H9 (cell line): Measurements from ENCODE around the gene ATRIP. TPM values are rescaled to one million over a fixed set of nuclear protein-coding genes. Genes with fewer than 3 reads are reported as not detected.

Source experiments
- DNase-seq: peaks from one replicate; pipeline ENCODE4 v3.0.0-alpha.2; 2017
- H2AFZ ChIP-seq: one replicate; pipeline ENCODE4 v1.6.1; 2013; ENCODE audit warnings: mild to moderate bottlenecking, low read length, control low read depth, moderate library complexity
- H2AK5ac ChIP-seq: 2 replicates; pipeline ENCODE4 v1.6.1; 2013; ENCODE audit warnings: low read length, control low read depth, mixed read lengths; ENCODE audit not compliant: insufficient read length
- H2BK120ac ChIP-seq: one replicate; pipeline ENCODE4 v1.6.1; 2013; ENCODE audit warnings: low read depth, mild to moderate bottlenecking, low read length, control low read depth, inconsistent platforms; ENCODE audit not compliant: poor library complexity, severe bottlenecking
- H2BK12ac ChIP-seq: 2 replicates; pipeline ENCODE4 v1.6.1; 2013; ENCODE audit warnings: low read length, control low read depth, mixed read lengths, low read depth; ENCODE audit not compliant: insufficient read length
- H2BK15ac ChIP-seq: 2 replicates; pipeline ENCODE4 v1.6.1; 2013; ENCODE audit warnings: low read depth, low read length, control low read depth
- H2BK20ac ChIP-seq: one replicate; pipeline ENCODE4 v1.6.1; 2013; ENCODE audit warnings: low read depth, mild to moderate bottlenecking, low read length, control low read depth, inconsistent platforms; ENCODE audit not compliant: poor library complexity, severe bottlenecking
- H2BK5ac ChIP-seq: 2 replicates; pipeline ENCODE4 v1.6.1; 2013; ENCODE audit warnings: low read length, control low read depth, mixed read lengths; ENCODE audit not compliant: insufficient read length
- H3K14ac ChIP-seq: 2 replicates; pipeline ENCODE4 v1.6.1; 2013; ENCODE audit warnings: low read length, control low read depth; ENCODE audit not compliant: insufficient read depth
- H3K18ac ChIP-seq: 2 replicates; pipeline ENCODE4 v1.6.1; 2013; ENCODE audit warnings: low read depth, mild to moderate bottlenecking, mixed read lengths, low read length, control low read depth; ENCODE audit not compliant: insufficient read length
- H3K23ac ChIP-seq: 2 replicates; pipeline ENCODE4 v1.6.1; 2013; ENCODE audit warnings: low read length, control low read depth, mixed read lengths, low read depth; ENCODE audit not compliant: insufficient read length
- H3K23me2 ChIP-seq: 2 replicates; pipeline ENCODE4 v1.6.1; 2013; ENCODE audit warnings: low read depth, mild to moderate bottlenecking, mixed read lengths, low read length, control low read depth; ENCODE audit not compliant: insufficient read length, poor library complexity, severe bottlenecking
- H3K27ac ChIP-seq: 2 replicates; pipeline ENCODE4 v1.5.1; 2013; ENCODE audit warnings: low read length, control low read depth, mixed read lengths, low read depth; ENCODE audit not compliant: insufficient read length
- H3K27me3 ChIP-seq: 2 replicates; pipeline ENCODE4 v1.6.1; 2013; ENCODE audit warnings: low read length, control low read depth, inconsistent platforms; ENCODE audit not compliant: insufficient read depth
- H3K4ac ChIP-seq: 2 replicates; pipeline ENCODE4 v1.6.1; 2013; ENCODE audit warnings: low read depth, mild to moderate bottlenecking, control low read depth, inconsistent platforms, low read length, moderate library complexity
- H3K4me1 ChIP-seq: 2 replicates; pipeline ENCODE4 v1.6.1; 2013; ENCODE audit warnings: low read length, control low read depth, inconsistent platforms; ENCODE audit not compliant: insufficient read depth
- H3K4me2 ChIP-seq: 2 replicates; pipeline ENCODE4 v1.6.1; 2013; ENCODE audit warnings: low read length, control low read depth, mixed read lengths; ENCODE audit not compliant: insufficient read length, insufficient read depth
- H3K56ac ChIP-seq: 2 replicates; pipeline ENCODE4 v1.6.1; 2013; ENCODE audit warnings: low read depth, mild to moderate bottlenecking, mixed read lengths, low read length, control low read depth; ENCODE audit not compliant: insufficient read length
- H3K79me1 ChIP-seq: 2 replicates; pipeline ENCODE4 v1.6.1; 2013; ENCODE audit warnings: low read depth, mild to moderate bottlenecking, moderate library complexity, low read length, control low read depth, inconsistent platforms; ENCODE audit not compliant: insufficient read depth, poor library complexity, severe bottlenecking
- H3K79me2 ChIP-seq: 2 replicates; pipeline ENCODE4 v1.6.1; 2013; ENCODE audit warnings: low read length, control low read depth, inconsistent platforms; ENCODE audit not compliant: insufficient read depth
- H3K9ac ChIP-seq: 2 replicates; pipeline ENCODE4 v1.6.1; 2013; ENCODE audit warnings: low read length, control low read depth, mixed read lengths; ENCODE audit not compliant: insufficient read length; ENCODE audit errors: extremely low read depth
- H3K9me3 ChIP-seq: one replicate; pipeline ENCODE4 v1.6.1; 2013; ENCODE audit warnings: low read depth, low read length, inconsistent platforms; ENCODE audit not compliant: control insufficient read depth
- H3T11ph ChIP-seq: one replicate; pipeline ENCODE4 v1.6.1; 2013; ENCODE audit warnings: mild to moderate bottlenecking, low read length, control low read depth, inconsistent platforms
- H4K20me1 ChIP-seq: one replicate; pipeline ENCODE4 v1.6.1; 2013; ENCODE audit not compliant: control insufficient read depth, insufficient read length, insufficient read depth
- H4K5ac ChIP-seq: 2 replicates; pipeline ENCODE4 v1.6.1; 2013; ENCODE audit warnings: low read depth, mild to moderate bottlenecking, mixed read lengths, low read length, control low read depth; ENCODE audit not compliant: insufficient read length
- H4K8ac ChIP-seq: replicated peaks from 2 replicates; pipeline ENCODE4 v1.6.1; 2013; ENCODE audit warnings: low read length, control low read depth, mixed read lengths, low read depth; ENCODE audit not compliant: insufficient read length
- H4K91ac ChIP-seq: 2 replicates; pipeline ENCODE4 v1.6.1; 2013; ENCODE audit warnings: low read depth, mild to moderate bottlenecking, moderate library complexity, mixed read lengths, low read length, control low read depth; ENCODE audit not compliant: insufficient read length
- H3K27ac Mint-ChIP-seq, 3 experiments: 2 replicates in 2 of 3; 3 replicates in 1 of 3; pipeline ENCODE4 v1.8.0; 2020 to 2021; ENCODE audit warnings: mixed read lengths in 3 of 3, mild to moderate bottlenecking in 1 of 3, moderate library complexity in 1 of 3
- H3K27me3 Mint-ChIP-seq: 2 replicates; pipeline ENCODE4 v1.8.0; 2021; ENCODE audit warnings: low read depth, mild to moderate bottlenecking, moderate library complexity, mixed read lengths
- H3K36me3 Mint-ChIP-seq, 3 experiments: 2 replicates in 2 of 3; 3 replicates in 1 of 3; pipeline ENCODE4 v1.8.0; 2020 to 2021; ENCODE audit warnings: low read depth in 3 of 3, mixed read lengths in 3 of 3; ENCODE audit not compliant: insufficient read depth in 1 of 3
- H3K4me1 Mint-ChIP-seq, 2 experiments: 2 replicates each; pipeline ENCODE4 v1.8.0; 2020; ENCODE audit warnings: mixed read lengths in 2 of 2
- H3K4me3 Mint-ChIP-seq, 2 experiments: 2 replicates in 1 of 2; 3 replicates in 1 of 2; pipeline ENCODE4 v1.8.0; 2020 to 2021; ENCODE audit warnings: mild to moderate bottlenecking in 2 of 2, mixed read lengths in 2 of 2, moderate library complexity in 1 of 2
- H3K9me3 Mint-ChIP-seq, 2 experiments: 2 replicates in 1 of 2; 3 replicates in 1 of 2; pipeline ENCODE4 v1.8.0; 2020; ENCODE audit warnings: mild to moderate bottlenecking in 2 of 2, mixed read lengths in 2 of 2, moderate library complexity in 1 of 2
- WGBS: extraction: QIAGEN DNeasy Blood & Tissue Kit; methylation state at CpG from one replicate; pipeline ENCODE4 v1.1.7; 2013; ENCODE audit warnings: missing lambda C conversion rate, low lambda C conversion rate, mixed read lengths; ENCODE audit not compliant: insufficient read length; ENCODE audit errors: extremely low coverage; 5-methylcytosine and 5-hydroxymethylcytosine counted together
- total RNA-seq: library from RNA; stranded (reverse); gene quantifications from 2 replicates; pipeline ENCODE4 v1.2.1, GENCODE V29; 2021
- TF ChIP-seq, protein P1 (sequence below): fragments of 200-600 bp; sonication (generic); conservative IDR thresholded peaks from 3 replicates; pipeline ENCODE4 v1.8.0; 2021; ENCODE audit warnings: antibody characterized with exemption, mild to moderate bottlenecking

Gene ATRIP
- total RNA-seq, 1 experiment from 2014 or later: 16.3 TPM

DNA sequence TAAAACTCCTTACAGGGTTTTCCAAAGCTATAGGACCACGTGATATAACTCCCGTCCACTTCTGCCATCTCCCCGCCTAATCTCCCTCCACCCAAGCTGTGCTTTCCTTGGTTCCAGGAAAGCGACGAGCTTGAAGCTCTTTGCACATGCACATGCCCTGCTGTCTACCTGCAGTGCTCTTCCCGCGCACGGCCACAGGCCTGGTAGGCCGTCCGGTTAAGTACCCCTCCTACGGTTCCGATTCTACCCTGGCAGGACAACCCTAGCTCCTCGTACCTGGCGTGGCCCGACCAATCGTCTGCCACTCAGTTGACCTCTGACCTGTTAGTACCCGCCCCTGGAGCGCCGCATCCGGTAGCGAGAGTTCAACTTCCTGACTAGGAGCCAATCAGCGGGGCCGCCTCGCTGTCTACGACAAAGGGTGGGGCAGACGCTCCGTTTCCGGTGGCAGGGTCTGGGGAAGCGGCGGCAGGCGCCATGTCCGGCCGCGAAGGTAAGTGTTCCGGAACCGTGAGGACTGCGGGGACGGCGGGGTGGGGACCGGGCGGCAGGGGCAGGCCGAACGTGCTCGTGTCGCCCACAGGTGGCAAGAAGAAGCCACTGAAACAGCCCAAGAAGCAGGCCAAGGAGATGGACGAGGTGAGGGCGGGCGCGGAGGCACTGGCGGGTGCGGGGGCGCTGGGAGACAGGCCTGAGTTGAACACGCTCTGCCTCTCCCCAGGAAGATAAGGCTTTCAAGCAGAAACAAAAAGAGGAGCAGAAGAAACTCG lies 6.5 kb upstream of the ATRIP start, which contains the start of the genes CCDC51 and TMA7:
TSS of gene CCDC51 (minus strand) at position 300 of the 770 bp plus-strand sequence. CDS start 4,991 bp downstream, outside the sequence.
TSS of gene TMA7 (plus strand) at position 438 of the 770 bp plus-strand sequence. CDS start at position 478, 40 bp downstream.
- Histone ChIP-seq H3K9me3 (no peaks in the 10 kb centered on the region), H3K23ac (no peak within 1 kb of the TSS), H3K56ac (peak within 1 kb of the TSS; percentile 52), H2BK5ac (no peak within 1 kb of the TSS), H3K27ac (peak within 1 kb of the TSS; percentile 58), H2AFZ (peak within 1 kb of the TSS; percentile 33), H3K79me2 (peaks cover 5% of the 10 kb centered on the region; the same call in 1 of the 2 replicates), H3K23me2 (no peaks in the 10 kb centered on the region), H4K20me1 (no peaks in the 10 kb centered on the region), H3K9ac (peak within 1 kb of the TSS; percentile 95), H3K4me1 (peaks cover 3% of the 10 kb centered on the region; the same call in 1 of the 2 replicates), H3K18ac (peak within 1 kb of the TSS; percentile 81), H3K4ac (no peak within 1 kb of the TSS), H2BK12ac (no peak within 1 kb of the TSS), H2BK15ac (no peak within 1 kb of the TSS), H4K8ac (no peak within 1 kb of the TSS), H3K27me3 (no peaks in the 10 kb centered on the region), H3K14ac (peak within 1 kb of the TSS; percentile 94), H3T11ph (no peak within 1 kb of the TSS), H3K79me1 (peaks cover 5% of the 10 kb centered on the region), H4K5ac (no peak within 1 kb of the TSS), H3K4me2 (peak within 1 kb of the TSS; percentile 90), H2BK120ac (no peak within 1 kb of the TSS), H2BK20ac (no peak within 1 kb of the TSS), H4K91ac (no peak within 1 kb of the TSS), H2AK5ac (no peak within 1 kb of the TSS)
- TF ChIP-seq, protein P1, sequence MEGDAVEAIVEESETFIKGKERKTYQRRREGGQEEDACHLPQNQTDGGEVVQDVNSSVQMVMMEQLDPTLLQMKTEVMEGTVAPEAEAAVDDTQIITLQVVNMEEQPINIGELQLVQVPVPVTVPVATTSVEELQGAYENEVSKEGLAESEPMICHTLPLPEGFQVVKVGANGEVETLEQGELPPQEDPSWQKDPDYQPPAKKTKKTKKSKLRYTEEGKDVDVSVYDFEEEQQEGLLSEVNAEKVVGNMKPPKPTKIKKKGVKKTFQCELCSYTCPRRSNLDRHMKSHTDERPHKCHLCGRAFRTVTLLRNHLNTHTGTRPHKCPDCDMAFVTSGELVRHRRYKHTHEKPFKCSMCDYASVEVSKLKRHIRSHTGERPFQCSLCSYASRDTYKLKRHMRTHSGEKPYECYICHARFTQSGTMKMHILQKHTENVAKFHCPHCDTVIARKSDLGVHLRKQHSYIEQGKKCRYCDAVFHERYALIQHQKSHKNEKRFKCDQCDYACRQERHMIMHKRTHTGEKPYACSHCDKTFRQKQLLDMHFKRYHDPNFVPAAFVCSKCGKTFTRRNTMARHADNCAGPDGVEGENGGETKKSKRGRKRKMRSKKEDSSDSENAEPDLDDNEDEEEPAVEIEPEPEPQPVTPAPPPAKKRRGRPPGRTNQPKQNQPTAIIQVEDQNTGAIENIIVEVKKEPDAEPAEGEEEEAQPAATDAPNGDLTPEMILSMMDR: no peak
- Mint-ChIP-seq H3K4me1 (peaks cover 9 to 19% of the 10 kb centered on the region in 2 experiments), H3K27me3 (no peaks in the 10 kb centered on the region), H3K36me3 (peaks cover 18 to 49% (median 26%) of the 10 kb centered on the region in 3 experiments; a peak in 6 of 7 replicates), H3K27ac (peak within 1 kb of the TSS; percentile 98 to 99 (median 99)), H3K9me3 (no peaks in the 10 kb centered on the region), H3K4me3 (peak within 1 kb of the TSS; percentile 93 to 99)
- DNase-seq: peak; percentile 99
- WGBS: no CpG with 5 or more reads among the region's 54 CpGs
